Medulla oblongata (tissue), 1 donor: ENCODE measurements around the gene CCDC34.

Source experiments
- DNase-seq: peaks from one replicate; pipeline ENCODE4 v3.0.0-alpha.2; 2015; ENCODE audit errors: extremely low spot score

The CCDC34 gene

GRCh38 chr11:27290261-27291050 lies 72.6 kb downstream of the CCDC34 start:
- DNase-seq: no peak
